Transverse colon (tissue), 4 donors: ENCODE results near the gene MAP3K14. TPM values are rescaled to one million over a fixed set of nuclear protein-coding genes. Genes with fewer than 3 reads are reported as not detected.
A peak's percentile ranks its signal among the peaks of the same experiment; 100 is the strongest.

ENCODE experiments used
- DNase-seq: peaks from one replicate; pipeline ENCODE4 v3.0.0-alpha.2; 2019
- H3K27ac ChIP-seq, 4 donors: fragments of 200-600 bp; sonication (generic); 2 replicates each; pipeline ENCODE4 v1.5.1; 2016 to 2018; ENCODE audit warnings: inconsistent platforms in 4 of 4
- H3K27me3 ChIP-seq: fragments of 200-600 bp; sonication (generic); 2 replicates; pipeline ENCODE4 v1.5.1; 2017; ENCODE audit warnings: inconsistent platforms
- H3K36me3 ChIP-seq, 4 donors: fragments of 200-600 bp; sonication (generic); 2 replicates each; pipeline ENCODE4 v1.5.1; 2017 to 2019; ENCODE audit warnings: inconsistent platforms in 4 of 4
- H3K4me1 ChIP-seq, 4 donors: fragments of 200-600 bp; sonication (generic); 2 replicates each; pipeline ENCODE4 v1.5.1; 2017 to 2020; ENCODE audit warnings: inconsistent platforms in 4 of 4
- H3K4me3 ChIP-seq, 4 donors: fragments of 200-600 bp; sonication (generic); 1 replicate in 1 of 4; 2 replicates in 3 of 4; pipeline versions ENCODE4 v1.5.1 to v1.6.1; 2017 to 2019; ENCODE audit warnings: inconsistent platforms in 4 of 4
- H3K9me3 ChIP-seq, 2 donors: fragments of 200-600 bp; sonication (generic); 2 replicates each; pipeline ENCODE4 v1.5.1; 2017 to 2019; ENCODE audit warnings: inconsistent platforms in 2 of 2
- EP300 ChIP-seq: sonication (generic); formaldehyde crosslinking; IDR thresholded peaks from one replicate; pipeline ENCODE4 v1.6.1; 2017; ENCODE audit warnings: antibody characterized with exemption, low read depth
- POLR2A ChIP-seq: fragments of 450-650 bp; IDR thresholded peaks from one replicate; pipeline ENCODE4 v1.6.1; 2016; ENCODE audit warnings: antibody characterized with exemption, mild to moderate bottlenecking, moderate library complexity
- POLR2AphosphoS5 ChIP-seq, 3 donors: sonication (generic); formaldehyde crosslinking; IDR thresholded peaks; one replicate each; pipeline ENCODE4 v1.6.1; 2016; ENCODE audit warnings: antibody characterized with exemption in 3 of 3
- WGBS, 2 donors: methylation state at CpG; one replicate each; pipeline ENCODE4 v1.1.5; 2018; ENCODE audit warnings: low coverage in 1 of 2; 5-methylcytosine and 5-hydroxymethylcytosine counted together
- in situ Hi-C, 4 donors: fragments of 200-750 bp; cut with MboI; loops; one replicate each; pipeline versions ENCODE4 v1.15.0 to v1.15.1; 2017; ENCODE audit warnings: low sequenced_read_pairs in 3 of 4, low pct_ligation_motif_present in 1 of 4, low pct_unique_long_range_greater_than_20kb in 1 of 4
- intact Hi-C: fragments of 100-400 bp; cut with DNase I; formaldehyde crosslinking; loops from one replicate; pipeline ENCODE4 v1.15.1; 2023; ENCODE audit warnings: low total_unique reads
- total RNA-seq, 4 donors: library from RNA; depleted of rRNA; stranded (reverse); fragments of >200 nt; gene quantifications; one replicate each; pipeline ENCODE4 v1.1.0, GENCODE V29; 2016
- TF ChIP-seq, protein P1 (sequence below), 5 experiments: fragments of 200-600 bp in 3 of 5; fragments of 450-650 bp in 2 of 5; sonication (generic) in 3 of 5; IDR thresholded peaks; 1 replicate in 2 of 5; 2 replicates in 3 of 5; pipeline ENCODE4 v1.5.1; 2016 to 2017; ENCODE audit warnings: antibody characterized with exemption in 5 of 5, inconsistent platforms in 3 of 5, mild to moderate bottlenecking in 2 of 5, moderate library complexity in 1 of 5

MAP3K14 gene
- total RNA-seq, 4 donors from 2014 or later: 13.0 to 33.7 (median 18.7) TPM

- H3K4me3 ChIP-seq: no peak overlapping the region
- H3K4me1 ChIP-seq: peaks cover under 1 to 6% (median 1%) of the 10 kb centered on the region in 4 donors
- TF ChIP-seq EP300 (no peak), POLR2AphosphoS5 (IDR thresholded peaks at IDR 0.05) (no peak), POLR2A (no peak)
- TF ChIP-seq, protein P1, sequence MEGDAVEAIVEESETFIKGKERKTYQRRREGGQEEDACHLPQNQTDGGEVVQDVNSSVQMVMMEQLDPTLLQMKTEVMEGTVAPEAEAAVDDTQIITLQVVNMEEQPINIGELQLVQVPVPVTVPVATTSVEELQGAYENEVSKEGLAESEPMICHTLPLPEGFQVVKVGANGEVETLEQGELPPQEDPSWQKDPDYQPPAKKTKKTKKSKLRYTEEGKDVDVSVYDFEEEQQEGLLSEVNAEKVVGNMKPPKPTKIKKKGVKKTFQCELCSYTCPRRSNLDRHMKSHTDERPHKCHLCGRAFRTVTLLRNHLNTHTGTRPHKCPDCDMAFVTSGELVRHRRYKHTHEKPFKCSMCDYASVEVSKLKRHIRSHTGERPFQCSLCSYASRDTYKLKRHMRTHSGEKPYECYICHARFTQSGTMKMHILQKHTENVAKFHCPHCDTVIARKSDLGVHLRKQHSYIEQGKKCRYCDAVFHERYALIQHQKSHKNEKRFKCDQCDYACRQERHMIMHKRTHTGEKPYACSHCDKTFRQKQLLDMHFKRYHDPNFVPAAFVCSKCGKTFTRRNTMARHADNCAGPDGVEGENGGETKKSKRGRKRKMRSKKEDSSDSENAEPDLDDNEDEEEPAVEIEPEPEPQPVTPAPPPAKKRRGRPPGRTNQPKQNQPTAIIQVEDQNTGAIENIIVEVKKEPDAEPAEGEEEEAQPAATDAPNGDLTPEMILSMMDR (IDR thresholded peaks at IDR 0.05): no peak
- no peak for DNase-seq
- H3K27ac ChIP-seq: no peak overlapping the region
- intact Hi-C loops: no loop called here
- WGBS, 2 donors: 87 to 92% methylated on average over 6 to 7 of the region's 7 CpGs
- no peaks in the 10 kb centered on the region for H3K36me3 ChIP-seq
- in situ Hi-C loops: no loop called here
- H3K27me3 ChIP-seq: no peaks in the 10 kb centered on the region
- no peaks in the 10 kb centered on the region for H3K9me3 ChIP-seq
These were observed 9.8 kb upstream of the MAP3K14 start for GRCh38 chr17:45326626-45327025.

GRCh38 chr17:45325810-45326209, 9.0 kb upstream of the MAP3K14 start:
- DNase-seq: no peak
- intact Hi-C loops (no loop called here), in situ Hi-C loops (no loop called here)
- TF ChIP-seq POLR2A: no peak
- no peak for TF ChIP-seq EP300
- TF ChIP-seq POLR2AphosphoS5 (IDR thresholded peaks at IDR 0.05): no peak
- TF ChIP-seq, protein P1 (IDR thresholded peaks at IDR 0.05): no peak
- no peaks in the 10 kb centered on the region for H3K27me3 ChIP-seq
- H3K36me3 ChIP-seq: no peaks in the 10 kb centered on the region
- peaks cover 8 to 14% (median 9%) of the 10 kb centered on the region in 4 donors for H3K4me1 ChIP-seq
- H3K9me3 ChIP-seq: no peaks in the 10 kb centered on the region
- H3K27ac ChIP-seq: no peak overlapping the region
- 91 to 94% methylated on average over 4 of the region's 4 CpGs for WGBS, 2 donors
- H3K4me3 ChIP-seq: no peak overlapping the region

GRCh38 chr17:45324336-45324735, 7.5 kb upstream of the MAP3K14 start:
- no peaks in the 10 kb centered on the region for H3K27me3 ChIP-seq
- peaks cover 13 to 29% (median 22%) of the 10 kb centered on the region in 4 donors for H3K4me1 ChIP-seq
- intact Hi-C loops: loop anchor here (5.0 kb wide), 1 partner anchor 63 kb away; no protein-coding TSS in a partner anchor
- no peak for DNase-seq
- no peaks in the 10 kb centered on the region for H3K9me3 ChIP-seq
- no peak overlapping the region for H3K4me3 ChIP-seq
- TF ChIP-seq POLR2AphosphoS5 (IDR thresholded peaks at IDR 0.05): no peak
- TF ChIP-seq EP300: no peak
- TF ChIP-seq POLR2A: no peak
- TF ChIP-seq, protein P1 (IDR thresholded peaks at IDR 0.05): no peak
- no peak overlapping the region for H3K27ac ChIP-seq
- no peaks in the 10 kb centered on the region for H3K36me3 ChIP-seq
- in situ Hi-C loops: no loop called here
- WGBS, 2 donors: 96 to 100% methylated on average over 1 of the region's 1 CpG

DNA sequence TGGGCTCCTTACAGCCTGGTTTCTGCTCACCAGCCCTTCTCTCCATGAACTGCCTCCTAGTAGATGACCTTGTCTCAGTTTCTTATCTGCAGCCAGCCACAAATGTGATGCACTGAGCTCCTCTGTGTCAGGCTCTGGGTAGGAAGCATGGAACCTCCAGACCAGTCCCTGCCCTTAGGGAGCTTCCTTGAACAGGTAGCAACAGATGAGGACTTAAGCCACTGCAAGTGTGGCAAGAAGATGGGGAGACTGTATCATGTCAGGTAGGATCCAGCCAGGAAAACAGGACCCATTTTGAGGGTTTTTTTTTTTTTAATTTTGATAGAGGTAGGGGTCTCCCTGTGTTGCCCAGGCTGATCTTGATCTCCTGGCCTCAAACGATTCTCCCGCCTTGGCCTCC, 5.3 kb upstream of the MAP3K14 start:
- no peaks in the 10 kb centered on the region for H3K9me3 ChIP-seq
- DNase-seq: no peak
- H3K27ac ChIP-seq: no peak overlapping the region
- 95 to 100% methylated on average over 2 of the region's 2 CpGs for WGBS, 2 donors
- H3K27me3 ChIP-seq: no peaks in the 10 kb centered on the region
- H3K36me3 ChIP-seq: no peaks in the 10 kb centered on the region
- in situ Hi-C loops: no loop called here
- no peak overlapping the region for H3K4me3 ChIP-seq
- intact Hi-C loops: loop anchor here (5.0 kb wide), 1 partner anchor 65 kb away; no protein-coding TSS in a partner anchor
- TF ChIP-seq POLR2A: no peak
- H3K4me1 ChIP-seq: peaks cover 13 to 49% (median 41%) of the 10 kb centered on the region in 4 donors

DNA sequence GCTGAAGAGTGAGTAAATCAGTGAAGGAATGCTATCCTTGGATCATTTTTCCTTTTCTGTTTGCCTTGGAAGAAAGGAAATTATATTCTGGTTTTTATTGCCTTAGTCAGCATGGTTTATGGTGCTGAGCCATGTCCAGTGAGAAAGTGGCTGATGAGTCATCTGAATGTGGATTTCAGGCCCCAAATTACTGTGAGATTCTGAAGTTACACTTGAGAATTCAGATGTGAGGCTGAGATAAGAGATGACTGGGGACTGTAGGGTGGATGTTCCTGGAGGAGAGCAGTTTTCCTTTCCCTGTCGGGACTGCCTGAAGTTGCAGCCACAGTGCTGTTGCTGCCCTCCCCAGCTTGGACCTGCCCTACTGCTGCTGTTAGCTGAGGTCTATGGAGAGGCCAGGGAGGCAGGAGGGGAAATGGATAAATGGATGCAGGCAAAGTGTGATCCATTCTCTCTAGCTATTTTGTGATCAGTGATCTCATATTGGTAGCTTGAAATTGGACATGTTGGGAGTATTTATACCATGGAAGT, 4.2 kb upstream of the MAP3K14 start:
- intact Hi-C loops (loop anchor here (5.0 kb wide), 1 partner anchor 66 kb away; no protein-coding TSS in a partner anchor), in situ Hi-C loops (no loop called here)
- no peak overlapping the region for H3K4me3 ChIP-seq
- no peaks in the 10 kb centered on the region for H3K27me3 ChIP-seq
- DNase-seq: no peak
- TF ChIP-seq EP300 (no peak), POLR2AphosphoS5 (IDR thresholded peaks at IDR 0.05) (peak in 2 of 3 donors; percentile 61 to 71), POLR2A (no peak)
- TF ChIP-seq, protein P1 (IDR thresholded peaks at IDR 0.05): peak in 1 of 5 experiments; percentile 26
- 11% methylated on average over 1 of the region's 1 CpG; no CpG with 5 or more reads in 1 of the 2 donors for WGBS, 2 donors
- H3K9me3 ChIP-seq: no peaks in the 10 kb centered on the region
- no peaks in the 10 kb centered on the region for H3K36me3 ChIP-seq
- peak overlapping the region; percentile 99 to 100 (median 100) for H3K27ac ChIP-seq
- peaks cover 13 to 50% (median 43%) of the 10 kb centered on the region in 4 donors for H3K4me1 ChIP-seq
